Frontal cortex (tissue), 4 donors: Measurements from ENCODE around the gene TEF. TPM values are rescaled to one million over a fixed set of nuclear protein-coding genes. Genes with fewer than 3 reads are reported as not detected.
A peak's percentile ranks its signal among the peaks of the same experiment; 100 is the strongest.
"Not testable (repeated sequence)": the region's sequence is repeated elsewhere in the genome, so short reads cannot be mapped to it uniquely, and the experiment has no call there.

Experiments
- DNase-seq, 2 donors: peaks; one replicate each; pipeline ENCODE4 v3.0.0; 2012; ENCODE audit warnings: low spot score in 2 of 2
- FAIRE-seq: peaks from 2 replicates; lab custom pipeline; 2012; peaks lifted over from hg19 to GRCh38; lab: Jason Lieb, UNC
- total RNA-seq: library from RNA; depleted of rRNA; stranded (reverse); fragments of >200 nt; gene quantifications from one replicate; pipeline ENCODE4 v1.2.3, GENCODE V29; 2014
- donor health status: control.
- donor health status: control.
- donor health status: control.

TEF gene
- total RNA-seq, 1 donor from 2014 or later, result 7.3 TPM

GRCh38 chr22:41411021-41411851 is 29.5 kb downstream of the TEF start:
- DNase-seq (no peak), FAIRE-seq (no peak)

- no peak for DNase-seq
- FAIRE-seq, result no peak
Observed at GRCh38 chr22:41415554-41415953, 33.8 kb downstream of the TEF start.

DNA sequence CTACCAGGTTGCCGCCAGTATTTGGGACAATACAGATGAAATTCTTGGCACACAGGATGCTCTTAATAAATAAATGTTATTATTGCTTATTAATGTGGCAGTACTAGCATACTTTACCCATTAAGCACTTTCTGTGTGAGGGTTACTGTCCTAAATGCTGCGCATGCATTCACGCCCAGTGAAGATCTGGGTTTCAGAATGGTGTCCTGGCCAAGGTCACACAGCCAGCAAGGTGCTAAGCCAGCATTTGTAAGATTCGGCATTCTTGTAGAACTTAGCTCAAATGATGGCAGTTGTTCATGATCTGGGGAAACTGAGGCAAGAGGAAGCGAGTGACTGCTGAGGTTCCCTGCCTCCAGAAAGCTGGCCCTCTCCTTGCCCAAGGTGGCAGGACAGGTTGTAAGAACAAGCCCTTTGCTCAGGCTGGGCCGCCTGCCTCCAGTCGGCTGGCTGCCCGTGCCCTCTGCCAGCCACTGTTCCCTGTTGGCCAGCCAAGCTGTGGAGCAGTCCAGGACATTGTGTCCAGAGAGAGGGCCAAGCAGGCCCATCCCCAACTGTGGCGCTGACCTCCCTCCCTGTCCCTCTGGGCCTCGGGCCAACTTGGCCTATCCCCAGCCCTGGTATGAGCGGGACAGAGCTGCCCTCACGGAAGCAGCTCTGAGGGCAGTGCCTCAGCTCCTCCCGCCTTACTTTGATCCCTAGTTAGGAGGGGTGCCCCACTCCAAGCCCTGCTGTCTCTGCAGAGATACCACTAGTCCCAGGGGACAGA is 36.1 kb downstream of the TEF start:
- DNase-seq (peak; percentile 66 to 72), FAIRE-seq (peak; percentile 19)

DNA sequence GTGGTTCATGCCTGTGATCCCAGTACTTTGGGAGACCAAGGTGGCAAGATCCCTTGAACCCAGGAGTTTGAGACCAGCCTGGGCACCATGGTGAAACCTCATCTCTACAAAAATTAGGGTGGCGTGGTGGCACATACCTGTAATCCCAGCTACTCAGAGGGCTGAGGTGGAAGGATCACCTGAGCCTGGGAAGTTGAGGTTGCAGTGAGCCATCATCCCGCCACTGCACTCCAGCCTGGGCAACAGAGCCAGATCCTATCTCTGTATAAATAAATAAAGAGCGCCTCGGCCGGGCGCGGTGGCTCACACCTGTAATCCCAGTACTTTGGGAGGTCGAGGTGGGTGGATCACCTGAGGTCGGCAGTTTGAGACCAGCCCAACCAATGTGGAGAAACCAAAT is 37.0 kb downstream of the TEF start:
- no peak for FAIRE-seq
- no peak for DNase-seq

DNA sequence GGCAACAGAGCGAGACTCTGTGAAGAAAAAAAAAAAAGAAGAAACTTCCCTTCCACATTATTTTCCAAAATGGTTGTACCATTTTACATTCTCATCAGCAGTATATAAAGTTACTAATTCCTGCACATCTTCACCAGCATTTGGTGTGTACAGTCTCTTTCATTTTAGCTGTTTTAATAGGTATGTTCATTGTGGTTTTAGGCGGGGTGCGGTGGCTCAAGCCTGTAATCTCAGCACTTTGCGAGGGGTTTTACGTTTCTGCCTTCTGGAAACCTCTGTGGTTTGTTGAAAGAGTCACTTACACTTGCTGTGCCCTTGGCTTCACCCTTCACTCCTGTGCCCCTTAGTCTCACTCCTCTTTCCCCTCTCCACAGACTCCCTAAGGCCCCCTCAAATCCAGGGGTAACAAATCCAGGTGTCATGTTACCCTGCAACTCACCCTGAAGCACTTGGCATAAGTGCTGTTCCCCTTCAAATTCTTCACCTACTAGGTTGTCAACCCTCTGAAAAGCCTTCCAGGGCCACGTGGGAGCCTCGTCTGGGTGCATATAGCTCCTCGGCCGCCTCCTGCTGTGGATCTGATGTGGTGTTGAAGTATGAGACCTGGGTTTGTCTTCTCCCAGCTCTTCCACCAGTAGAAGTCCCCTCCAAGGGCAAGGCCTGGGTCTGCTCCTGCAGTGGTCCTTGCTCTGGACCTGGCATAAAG is 44.1 kb downstream of the TEF start:
- DNase-seq (no peak), FAIRE-seq (no peak)

DNA sequence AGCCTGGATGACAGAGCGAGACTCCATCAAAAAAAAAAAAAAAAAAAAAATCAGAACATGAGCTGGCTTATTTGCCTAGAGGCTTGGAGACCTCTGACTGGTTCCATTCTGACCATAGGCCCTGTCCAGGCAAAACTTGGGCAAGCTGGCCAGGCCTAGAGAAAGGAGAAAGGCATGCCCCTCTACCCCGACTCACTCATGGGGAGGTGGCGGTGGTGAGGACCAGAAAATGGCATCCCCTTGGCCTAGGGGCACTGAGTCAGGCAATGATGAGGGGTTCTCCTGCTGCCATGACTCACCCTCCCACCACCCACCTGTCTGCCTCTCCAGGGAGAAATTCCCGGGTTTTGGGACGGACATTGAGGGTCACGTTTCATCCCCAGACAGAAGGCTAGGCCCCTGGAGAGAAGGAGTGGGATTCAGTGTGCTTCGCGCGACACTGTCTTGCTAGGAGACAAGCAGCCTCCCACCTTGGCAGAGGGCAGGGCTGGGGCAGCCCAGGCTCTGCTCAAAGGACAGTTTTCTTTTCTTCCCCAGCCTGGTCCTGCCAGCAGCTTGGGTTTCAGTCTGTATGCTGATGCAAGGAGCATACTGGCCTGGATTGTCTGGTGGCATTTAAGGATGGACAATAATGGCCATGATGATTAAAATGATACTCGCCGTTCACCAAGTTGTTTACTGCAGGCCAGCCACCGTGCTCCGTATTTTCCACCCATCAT is 47.6 kb downstream of the TEF start:
- FAIRE-seq (no peak), DNase-seq (no peak)

GRCh38 chr22:41429951-41430332 is 48.2 kb downstream of the TEF start:
- FAIRE-seq, result no peak
- DNase-seq, result no peak

DNA sequence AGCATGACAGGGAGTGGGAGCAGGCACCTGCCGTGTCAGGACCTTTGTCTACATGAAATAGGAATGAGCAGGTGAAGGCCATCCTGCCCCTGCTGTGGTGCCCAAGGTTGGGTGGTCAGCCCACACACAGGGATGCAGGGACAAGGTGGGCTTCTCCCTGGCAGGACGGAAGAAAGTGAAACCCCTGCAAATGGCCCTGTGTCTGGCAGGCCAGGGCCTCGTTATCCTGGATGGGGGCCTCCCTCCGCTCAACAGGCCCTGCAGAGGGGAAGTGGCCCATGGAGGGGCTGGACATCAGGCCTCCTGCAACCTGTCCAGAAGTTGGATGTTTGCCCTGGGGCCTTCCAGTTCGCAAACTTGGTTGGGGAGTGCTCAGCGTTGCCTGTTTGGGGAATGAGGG is 49.9 kb downstream of the TEF start:
- DNase-seq (no peak), FAIRE-seq (no peak)

DNA sequence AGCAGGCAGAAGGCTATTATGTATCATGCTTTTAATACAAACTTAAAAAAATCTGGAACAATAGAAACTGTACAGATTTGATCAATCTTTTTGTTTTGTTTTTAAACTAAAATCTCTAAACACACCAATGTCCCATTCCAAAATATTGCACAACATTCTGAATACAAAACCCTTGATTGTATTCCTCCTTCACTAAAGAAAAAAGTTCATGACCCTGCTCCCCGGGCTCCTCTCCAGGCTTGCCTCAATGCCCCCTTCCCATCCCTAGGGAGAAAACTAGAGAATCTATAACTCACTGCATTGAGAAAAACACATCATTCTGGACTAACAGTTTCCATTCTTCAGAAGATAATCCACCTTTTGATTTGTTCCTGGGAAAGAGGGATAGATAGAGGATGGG is 51.7 kb downstream of the TEF start:
- DNase-seq, result not testable (repeated sequence)

GRCh38 chr22:41434361-41435003 is 52.7 kb downstream of the TEF start:
- FAIRE-seq, DNase-seq: not testable (repeated sequence)

More for the DNA sequence above, 51.7 kb downstream of the TEF start:
- not testable (repeated sequence) for FAIRE-seq

DNA sequence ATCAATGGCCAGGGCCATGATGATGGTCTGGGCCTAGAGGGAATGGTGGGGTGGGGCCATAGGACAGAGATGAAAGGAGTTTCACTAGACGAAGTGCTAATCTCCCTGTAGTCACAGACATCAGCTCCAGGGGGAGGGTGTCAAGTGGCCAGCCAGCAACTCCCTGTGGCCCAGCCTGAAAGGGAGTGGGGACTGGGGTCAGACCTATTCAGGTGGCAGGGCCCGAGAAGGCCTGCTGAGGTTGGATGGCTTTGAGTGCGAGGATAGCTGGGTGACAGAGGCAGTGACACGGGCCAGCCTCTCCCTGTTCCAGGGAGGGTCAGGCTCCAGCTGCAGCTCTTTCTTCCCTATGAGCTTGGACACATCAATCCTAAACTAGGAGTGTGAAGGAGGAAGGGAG is 53.8 kb downstream of the TEF start:
- no peak for DNase-seq
- no peak for FAIRE-seq

GRCh38 chr22:41436322-41437113 is 54.8 kb downstream of the TEF start:
- FAIRE-seq (no peak), DNase-seq (no peak)

DNA sequence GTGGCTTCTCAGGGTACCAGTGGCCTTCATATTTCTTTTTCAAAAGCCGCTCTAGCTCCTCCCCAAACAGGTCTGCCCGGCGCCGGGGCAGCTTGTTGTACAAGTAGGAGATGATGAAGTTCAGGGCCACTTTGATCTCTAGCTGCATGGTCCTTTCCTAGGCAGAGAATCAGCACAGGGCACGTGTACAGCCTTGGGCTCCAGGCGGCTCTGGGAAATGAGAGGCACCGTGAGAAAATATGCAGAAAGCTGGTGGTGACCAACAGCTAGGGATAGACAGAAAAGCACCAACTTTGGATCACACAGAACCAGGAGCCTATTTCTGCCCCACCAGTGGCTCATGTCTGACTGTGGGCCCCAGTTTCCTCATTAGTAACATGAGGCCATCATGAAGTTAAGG is 55.5 kb downstream of the TEF start:
- FAIRE-seq (no peak), DNase-seq (no peak)

GRCh38 chr22:41440511-41440910 is 58.8 kb downstream of the TEF start:
- FAIRE-seq, result not testable (repeated sequence)

GRCh38 chr22:41442240-41442792 is 60.6 kb downstream of the TEF start:
- DNase-seq (no peak), FAIRE-seq (no peak)

More at GRCh38 chr22:41440511-41440910, 58.8 kb downstream of the TEF start:
- DNase-seq, result not testable (repeated sequence)

DNA sequence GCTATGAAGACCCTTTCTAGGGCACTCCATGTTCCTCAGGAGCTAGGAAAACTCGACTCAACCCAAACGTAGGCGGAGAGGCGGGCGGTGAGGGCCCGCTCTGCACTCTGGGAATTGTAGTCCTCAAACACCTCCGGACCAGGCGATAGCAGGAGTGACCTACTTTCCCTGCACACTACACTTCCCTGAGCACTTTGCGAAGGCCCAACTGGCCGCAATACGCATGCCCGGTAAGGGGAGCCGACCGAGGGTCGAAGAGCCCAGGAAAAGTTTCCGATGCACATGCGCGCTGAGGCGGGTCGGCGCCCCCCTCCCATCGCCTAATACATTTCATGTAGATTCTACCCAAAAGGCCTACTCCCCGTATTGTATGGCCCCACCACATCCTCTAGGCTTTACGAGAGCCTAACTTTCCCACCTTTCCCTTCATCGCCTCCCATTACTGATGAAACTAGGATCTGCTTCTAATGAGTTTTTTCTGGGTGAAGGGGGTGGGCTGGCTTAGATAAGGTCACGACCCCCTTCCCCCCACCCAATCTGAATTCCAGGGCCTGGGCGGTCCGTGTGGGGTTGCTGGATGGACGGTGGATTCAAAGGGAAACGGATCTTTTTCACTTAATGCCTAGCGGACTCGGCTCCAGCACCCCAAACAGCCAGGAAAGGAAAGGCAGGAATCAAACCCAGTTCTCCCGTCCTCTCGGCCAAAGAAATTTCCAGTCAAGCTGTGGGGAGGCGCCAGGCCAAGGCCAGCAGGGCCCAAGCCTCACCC is 62.8 kb downstream of the TEF start:
- FAIRE-seq, result no peak
- DNase-seq, result peak; percentile 64 to 77
